WTC11 (cell line): ENCODE data around the gene ANG.

Experiments used
- CBFB ChIP-seq: sonication (generic); formaldehyde crosslinking; IDR thresholded peaks from 2 replicates; pipeline ENCODE4 v1.8.1; 2022; ENCODE audit warnings: mild to moderate bottlenecking, low read depth, missing genetic modification reagents
- CREB1 ChIP-seq: sonication (generic); formaldehyde crosslinking; IDR thresholded peaks from 2 replicates; pipeline ENCODE4 v1.8.0; 2023; ENCODE audit warnings: mild to moderate bottlenecking, missing genetic modification reagents
- CTCF ChIP-seq: fragments of 200-600 bp; IDR thresholded peaks from 2 replicates; pipeline ENCODE4 v1.8.0; 2022; ENCODE audit warnings: antibody characterized with exemption
- E2F1 ChIP-seq: sonication (generic); formaldehyde crosslinking; IDR thresholded peaks from 2 replicates; pipeline ENCODE4 v1.8.0; 2022; ENCODE audit warnings: mild to moderate bottlenecking, missing genetic modification reagents
- EMX1 ChIP-seq: fragments of 250-450 bp; sonication (Bioruptor Pico); IDR thresholded peaks from 2 replicates; pipeline ENCODE4 v1.8.0; 2021; ENCODE audit warnings: mild to moderate bottlenecking
- KAT7 ChIP-seq: sonication (generic); formaldehyde crosslinking; IDR thresholded peaks from 2 replicates; pipeline ENCODE4 v1.8.1; 2023; ENCODE audit warnings: missing genetic modification reagents, mild to moderate bottlenecking, borderline replicate concordance
- MAX ChIP-seq: sonication (generic); formaldehyde crosslinking; IDR thresholded peaks from 2 replicates; pipeline ENCODE4 v1.8.0; 2022; ENCODE audit warnings: mild to moderate bottlenecking, missing genetic modification reagents
- NFE2L1 ChIP-seq: sonication (generic); formaldehyde crosslinking; IDR thresholded peaks from 2 replicates; pipeline ENCODE4 v1.8.1; 2023; ENCODE audit warnings: missing genetic modification reagents
- NR3C1 ChIP-seq: sonication (generic); formaldehyde crosslinking; conservative IDR thresholded peaks from 2 replicates; pipeline ENCODE4 v1.8.1; 2023; ENCODE audit warnings: low read depth, mild to moderate bottlenecking, missing genetic modification reagents
- TCF7 ChIP-seq: sonication (generic); formaldehyde crosslinking; IDR thresholded peaks from 2 replicates; pipeline ENCODE4 v1.8.0; 2022; ENCODE audit warnings: mild to moderate bottlenecking, low read depth, missing genetic modification reagents, moderate library complexity
- ZNF396 ChIP-seq: fragments of 250-450 bp; sonication (Bioruptor Pico); IDR thresholded peaks from 2 replicates; pipeline ENCODE4 v1.8.0; 2021; ENCODE audit warnings: mild to moderate bottlenecking, moderate library complexity, borderline replicate concordance
- ZNF512 ChIP-seq: sonication (generic); formaldehyde crosslinking; IDR thresholded peaks from 2 replicates; pipeline ENCODE4 v1.8.1; 2022; ENCODE audit warnings: missing genetic modification reagents, borderline replicate concordance

- TF ChIP-seq CTCF (no peak), E2F1 (CRISPR knock-in tag) (no peak), CBFB (CRISPR knock-in tag) (no peak), ZNF512 (CRISPR knock-in tag) (no peak), EMX1 (CRISPR knock-in tag) (no peak), NFE2L1 (no peak), MAX (CRISPR knock-in tag) (no peak), NR3C1 (CRISPR knock-in tag) (no peak), KAT7 (CRISPR knock-in tag) (no peak), CREB1 (CRISPR knock-in tag) (no peak), TCF7 (CRISPR knock-in tag) (no peak), ZNF396 (CRISPR knock-in tag) (no peak)
Measured at GRCh38 chr14:20732979-20733635, 44.5 kb downstream of the ANG start.
